ENCODE results near the gene FCRL3.

The FCRL3 gene

GRCh38 chr1:157697781-157698569, 2.6 kb downstream of the FCRL3 start:
- peaks cover 46% of the 10 kb centered on the region for H3K27me3 ChIP-seq (ENCODE audit: low read depth, low read length)
- H2AFZ ChIP-seq (ENCODE audit: low read depth, low read length), result no peak overlapping the region
- no peak overlapping the region for H3K9ac ChIP-seq (ENCODE audit: low read length)
- no peak overlapping the region for H3K4me2 ChIP-seq (ENCODE audit: low read length)
- TF ChIP-seq CTCF (IDR thresholded peaks at IDR 0.05; ENCODE audit: low read depth, low read length) (no peak), EZH2phosphoT487 (IDR thresholded peaks at IDR 0.05; ENCODE audit: low read depth) (no peak)
- no peak overlapping the region for H3K4me3 ChIP-seq (ENCODE audit: low read length)
- no peaks in the 10 kb centered on the region for H3K36me3 ChIP-seq (replicated peaks; ENCODE audit: low read depth, low read length)
- H3K27ac ChIP-seq (ENCODE audit: low read length), result no peak overlapping the region
- peaks cover 28% of the 10 kb centered on the region for H3K4me1 ChIP-seq (ENCODE audit: low read length)
- no peaks in the 10 kb centered on the region for H4K20me1 ChIP-seq (ENCODE audit: insufficient read depth, low read length)
- peaks cover 2% of the 10 kb centered on the region; the same call in 1 of the 2 replicates for H3K9me3 ChIP-seq (ENCODE audit: insufficient read depth, low read length)
- no peaks in the 10 kb centered on the region for H3K79me2 ChIP-seq (ENCODE audit: low read length)

DNA sequence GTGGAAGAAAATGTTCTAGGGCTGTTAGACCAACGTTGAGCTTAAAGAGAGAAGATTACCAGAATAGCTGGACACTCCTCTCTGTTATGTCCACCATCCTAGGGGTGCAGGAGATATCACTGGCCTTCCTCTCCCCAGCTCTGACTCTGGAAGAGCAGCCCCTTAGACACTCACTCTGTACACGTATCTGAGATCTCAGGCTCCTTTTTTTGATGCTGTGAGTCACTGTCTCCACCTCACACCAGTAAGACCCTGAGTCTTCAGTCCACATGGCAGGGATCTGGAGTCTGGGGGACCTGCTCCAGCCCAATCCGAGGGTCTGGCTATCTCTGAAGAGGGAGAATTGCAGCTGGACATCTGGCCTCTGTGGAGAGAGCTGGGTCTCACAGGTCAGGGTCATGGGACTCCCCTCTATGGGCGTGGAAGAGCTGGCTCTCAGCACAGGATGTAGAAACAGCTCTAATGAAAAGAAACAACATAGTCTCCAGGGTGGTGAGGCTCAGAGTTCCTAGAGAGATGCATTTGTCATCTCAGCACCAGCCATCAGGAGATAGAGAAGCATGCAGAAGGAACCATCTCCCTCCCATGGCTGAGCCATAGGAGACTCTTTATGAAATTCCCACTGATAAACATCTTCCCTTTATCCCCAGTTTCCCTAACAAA, 3.5 kb downstream of the FCRL3 start:
- Histone ChIP-seq H3K27me3 (ENCODE audit: low read depth, low read length) (peaks cover 47% of the 10 kb centered on the region), H3K4me3 (ENCODE audit: low read length) (no peak overlapping the region), H3K4me2 (ENCODE audit: low read length) (no peak overlapping the region), H3K9ac (ENCODE audit: low read length) (no peak overlapping the region), H3K4me1 (ENCODE audit: low read length) (peaks cover 28% of the 10 kb centered on the region), H2AFZ (ENCODE audit: low read depth, low read length) (no peak overlapping the region), H4K20me1 (ENCODE audit: insufficient read depth, low read length) (no peaks in the 10 kb centered on the region), H3K27ac (ENCODE audit: low read length) (no peak overlapping the region), H3K79me2 (ENCODE audit: low read length) (no peaks in the 10 kb centered on the region), H3K36me3 (replicated peaks; ENCODE audit: low read depth, low read length) (no peaks in the 10 kb centered on the region), H3K9me3 (ENCODE audit: insufficient read depth, low read length) (peaks cover under 1% of the 10 kb centered on the region; the same call in 1 of the 2 replicates)
- TF ChIP-seq EZH2phosphoT487 (IDR thresholded peaks at IDR 0.05; ENCODE audit: low read depth) (no peak), CTCF (IDR thresholded peaks at IDR 0.05; ENCODE audit: low read depth, low read length) (no peak)

DNA sequence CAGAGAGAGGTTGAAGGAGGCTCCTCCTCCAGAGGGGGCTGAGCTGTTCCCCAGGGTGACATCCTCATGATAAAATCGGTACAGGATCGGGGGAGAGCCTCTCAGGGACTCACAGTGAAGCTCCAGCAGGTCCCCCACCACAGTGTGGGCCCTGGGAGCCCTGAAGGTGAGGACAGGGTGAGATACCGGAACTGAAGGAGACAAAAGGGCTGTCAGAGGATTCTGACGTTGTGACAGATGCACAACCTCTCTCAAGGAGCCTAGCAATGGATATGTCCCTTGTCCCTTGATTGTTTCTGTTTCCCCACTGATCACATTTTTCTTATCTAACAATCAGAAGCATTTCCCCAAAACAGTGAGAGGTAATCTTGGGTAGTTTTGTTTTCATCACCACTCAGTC, 5.2 kb downstream of the FCRL3 start:
- Histone ChIP-seq H3K4me2 (ENCODE audit: low read length) (no peak overlapping the region), H3K79me2 (ENCODE audit: low read length) (no peaks in the 10 kb centered on the region), H3K4me3 (ENCODE audit: low read length) (no peak overlapping the region), H3K27me3 (ENCODE audit: low read depth, low read length) (peaks cover 50% of the 10 kb centered on the region), H3K27ac (ENCODE audit: low read length) (no peak overlapping the region), H3K4me1 (ENCODE audit: low read length) (peaks cover 16% of the 10 kb centered on the region), H4K20me1 (ENCODE audit: insufficient read depth, low read length) (no peaks in the 10 kb centered on the region), H2AFZ (ENCODE audit: low read depth, low read length) (no peak overlapping the region), H3K9ac (ENCODE audit: low read length) (no peak overlapping the region), H3K36me3 (replicated peaks; ENCODE audit: low read depth, low read length) (no peaks in the 10 kb centered on the region), H3K9me3 (ENCODE audit: insufficient read depth, low read length) (no peaks in the 10 kb centered on the region)
- no peak for TF ChIP-seq EZH2phosphoT487 (IDR thresholded peaks at IDR 0.05; ENCODE audit: low read depth)

DNA sequence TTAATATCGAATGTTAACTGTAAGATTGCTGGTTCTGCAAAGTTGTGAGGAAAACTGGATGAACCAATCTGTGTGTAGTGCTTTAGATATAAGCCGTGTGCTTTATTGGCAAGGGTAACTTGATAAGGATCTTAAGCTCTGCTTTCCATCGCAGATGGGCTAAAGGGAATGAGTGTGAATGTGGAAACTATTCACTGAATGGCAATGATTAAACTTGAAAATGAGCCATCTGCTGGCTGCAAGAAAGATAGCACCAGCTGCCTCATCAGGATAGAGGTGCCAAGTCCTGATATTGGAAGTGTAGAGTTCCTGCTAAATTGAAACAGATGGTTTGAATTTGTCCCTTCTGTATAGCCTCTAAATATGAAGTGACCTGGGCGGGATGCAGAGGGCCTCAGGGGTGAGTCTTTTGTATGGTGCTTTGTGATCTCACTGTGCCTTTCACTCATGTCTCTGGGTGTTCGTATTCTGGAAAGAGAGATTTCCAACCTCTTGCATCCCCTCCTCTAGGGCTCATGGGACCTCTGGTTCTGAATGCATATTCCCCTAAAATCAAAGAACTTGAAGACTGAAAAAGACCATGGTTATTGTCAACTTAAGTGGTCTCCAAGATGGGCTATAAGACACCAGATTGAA, 9.2 kb downstream of the FCRL3 start:
- Histone ChIP-seq H3K9ac (ENCODE audit: low read length) (no peak overlapping the region), H3K79me2 (ENCODE audit: low read length) (no peaks in the 10 kb centered on the region), H3K4me1 (ENCODE audit: low read length) (no peaks in the 10 kb centered on the region), H3K36me3 (replicated peaks; ENCODE audit: low read depth, low read length) (no peaks in the 10 kb centered on the region), H3K4me3 (ENCODE audit: low read length) (no peak overlapping the region), H3K27ac (ENCODE audit: low read length) (no peak overlapping the region), H3K27me3 (ENCODE audit: low read depth, low read length) (peaks cover 42% of the 10 kb centered on the region), H2AFZ (ENCODE audit: low read depth, low read length) (no peak overlapping the region), H3K9me3 (ENCODE audit: insufficient read depth, low read length) (no peaks in the 10 kb centered on the region), H3K4me2 (ENCODE audit: low read length) (no peak overlapping the region), H4K20me1 (ENCODE audit: insufficient read depth, low read length) (no peaks in the 10 kb centered on the region)
- no peak for TF ChIP-seq EZH2phosphoT487 (IDR thresholded peaks at IDR 0.05; ENCODE audit: low read depth)
- TF ChIP-seq CTCF (IDR thresholded peaks at IDR 0.05; ENCODE audit: low read depth, low read length), result peak; percentile 95

Measured in OCI-LY3 (cell line).